Measurements from ENCODE around the gene CXCL1.

Gene CXCL1

DNA sequence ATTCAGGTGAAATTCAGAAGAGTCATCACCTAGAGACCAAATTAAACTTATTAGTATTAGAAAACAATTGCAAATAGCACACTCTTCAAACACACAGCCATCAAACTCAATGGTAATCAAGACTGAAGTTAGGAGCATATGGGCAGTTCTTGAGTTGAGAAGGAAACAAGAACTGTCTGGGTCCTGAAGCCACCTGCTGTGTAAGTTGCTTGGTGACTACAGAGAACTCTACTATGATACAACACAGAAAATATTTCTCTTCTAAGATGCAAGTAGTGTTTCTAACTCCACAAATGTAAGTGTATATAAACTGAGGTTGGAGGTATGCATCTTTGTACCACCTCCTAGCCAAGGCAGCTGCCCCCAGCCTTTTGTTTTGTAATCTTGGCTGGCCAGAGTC lies 16.4 kb upstream of the CXCL1 start:
- no peak for DNase-seq

DNA sequence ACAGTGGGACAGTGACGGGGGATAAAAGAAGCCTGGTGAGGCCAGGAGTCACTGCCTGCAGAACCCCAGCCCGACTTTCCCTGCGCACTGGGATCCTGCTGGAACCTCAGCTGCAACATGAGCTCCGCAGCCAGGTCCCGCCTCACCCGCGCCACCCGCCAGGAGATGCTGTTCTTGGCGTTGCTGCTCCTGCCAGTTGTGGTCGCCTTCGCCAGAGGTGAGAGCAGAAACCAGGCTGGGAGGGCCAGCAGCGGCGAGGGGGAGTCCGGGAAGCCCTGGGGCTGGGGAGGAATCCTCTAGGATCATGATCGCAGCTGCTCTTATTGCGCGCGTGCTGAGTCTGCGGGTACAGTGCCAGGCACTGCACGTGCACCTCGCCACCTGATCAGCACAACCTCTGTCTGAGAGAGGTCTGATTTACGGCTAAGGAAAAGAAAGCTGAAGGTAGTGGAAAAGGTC lies 15.9 kb upstream of the CXCL1 start, which contains the start of gene PF4V1:
Gene PF4V1 (plus strand): TSS at position 51 of the 459 bp plus-strand sequence. CDS start 67 bp downstream, at position 118.
- DNase-seq = no peak

DNA sequence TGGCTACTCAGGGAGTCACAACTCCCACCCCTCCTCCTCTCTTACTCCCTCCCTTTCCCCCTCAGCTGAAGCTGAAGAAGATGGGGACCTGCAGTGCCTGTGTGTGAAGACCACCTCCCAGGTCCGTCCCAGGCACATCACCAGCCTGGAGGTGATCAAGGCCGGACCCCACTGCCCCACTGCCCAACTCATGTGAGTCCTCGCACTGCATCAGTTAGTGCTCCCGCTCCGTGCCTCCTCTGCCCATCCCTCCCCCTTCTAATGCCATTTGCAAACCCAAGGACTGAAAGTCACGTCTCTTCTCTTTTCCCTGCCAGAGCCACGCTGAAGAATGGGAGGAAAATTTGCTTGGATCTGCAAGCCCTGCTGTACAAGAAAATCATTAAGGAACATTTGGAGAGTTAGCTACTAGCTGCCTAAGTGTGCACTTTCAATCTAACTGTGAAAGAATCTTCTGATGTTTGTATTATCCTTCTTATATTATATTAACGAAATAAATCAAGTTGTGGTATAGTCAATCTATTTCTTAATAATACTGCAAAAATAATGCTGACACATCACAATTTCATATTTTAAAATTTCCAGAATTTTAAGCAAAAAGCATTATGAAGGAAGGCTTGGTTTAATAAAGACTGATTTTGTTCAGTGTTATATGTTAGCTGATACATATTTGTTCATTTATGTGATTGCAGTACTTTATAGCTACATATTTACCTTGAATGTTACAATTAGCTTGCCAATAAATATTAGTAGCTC lies 15.3 kb upstream of the CXCL1 start:
- DNase-seq = no peak

DNA sequence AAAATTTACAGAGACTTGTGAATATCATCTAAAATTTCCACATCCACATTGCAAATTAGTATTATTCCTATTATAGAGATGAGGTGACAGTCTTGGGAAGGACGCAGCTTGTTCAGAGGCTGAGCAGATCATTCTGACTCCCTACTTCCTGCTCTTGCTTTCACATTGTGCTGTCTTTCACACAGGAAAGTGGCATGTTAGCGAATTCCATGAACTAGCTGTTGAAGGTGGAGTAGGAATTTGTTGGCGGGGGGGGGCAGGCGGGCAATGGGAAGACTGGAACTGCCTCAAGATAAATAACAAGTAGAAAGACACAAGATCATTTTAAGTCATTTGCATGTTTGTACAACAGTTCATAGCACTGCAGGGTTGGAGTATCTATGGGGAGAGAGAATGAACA lies 13.8 kb upstream of the CXCL1 start:
- DNase-seq = no peak

DNA sequence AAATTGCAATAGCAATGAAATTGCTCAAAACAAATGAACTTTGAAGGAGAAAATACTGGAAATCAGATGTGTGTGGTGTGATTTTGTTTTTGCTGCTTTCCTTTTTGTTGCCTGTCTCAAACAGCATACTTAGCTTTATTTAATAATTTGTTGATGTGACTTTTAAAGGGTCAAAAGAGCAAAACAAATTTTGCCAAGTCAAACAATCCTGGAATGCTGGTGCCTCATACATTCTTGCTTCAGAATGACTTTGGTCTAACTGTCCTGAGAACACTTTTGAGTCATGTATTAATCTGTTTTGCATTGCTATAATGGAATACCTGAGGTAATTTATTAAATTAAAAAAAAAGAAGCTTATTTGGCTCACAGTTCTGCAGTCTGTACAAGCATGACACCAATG lies 12.7 kb upstream of the CXCL1 start:
- DNase-seq = no peak

DNA sequence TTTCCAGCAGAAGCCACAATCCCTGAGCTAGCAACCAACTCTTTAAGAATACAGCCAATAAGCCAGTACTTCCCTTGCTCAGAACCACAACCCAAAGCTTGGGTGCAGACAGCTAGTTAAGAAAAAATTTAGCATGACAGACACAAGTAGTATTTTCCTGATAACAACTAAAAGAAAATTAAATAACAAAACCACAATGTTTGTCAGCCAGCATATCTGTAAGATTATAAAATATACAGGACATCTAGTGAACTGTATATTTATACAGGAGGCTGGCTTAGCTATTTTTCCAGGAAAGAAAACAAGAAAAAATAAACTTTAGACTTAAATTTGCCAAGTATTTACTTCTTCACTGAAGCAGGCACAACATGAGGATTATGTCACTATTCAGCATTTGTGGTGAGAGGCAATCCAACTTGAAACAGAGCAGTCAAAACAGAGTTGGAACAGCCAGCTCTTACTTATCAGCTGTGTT lies 9.5 kb upstream of the CXCL1 start:
- no peak for DNase-seq

DNA sequence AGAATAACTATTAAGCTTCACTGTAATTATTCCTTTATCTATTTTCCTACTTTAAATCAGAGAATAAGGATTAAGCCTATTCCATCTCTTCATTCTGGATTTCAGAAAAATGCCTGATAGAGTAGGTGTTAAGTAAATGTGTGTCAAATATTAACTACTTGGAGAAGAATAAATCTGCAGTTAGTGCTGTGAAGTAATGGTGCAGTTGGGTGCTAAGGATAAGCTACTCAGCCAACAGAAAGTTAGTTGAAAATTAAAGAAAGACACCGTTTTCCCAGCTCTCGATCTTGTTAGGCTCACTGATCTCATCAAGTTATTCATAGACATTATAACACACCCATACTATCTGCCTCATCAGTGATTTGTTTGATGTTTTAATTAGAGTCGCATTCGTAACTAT lies 9.0 kb upstream of the CXCL1 start:
- DNase-seq = no peak

DNA sequence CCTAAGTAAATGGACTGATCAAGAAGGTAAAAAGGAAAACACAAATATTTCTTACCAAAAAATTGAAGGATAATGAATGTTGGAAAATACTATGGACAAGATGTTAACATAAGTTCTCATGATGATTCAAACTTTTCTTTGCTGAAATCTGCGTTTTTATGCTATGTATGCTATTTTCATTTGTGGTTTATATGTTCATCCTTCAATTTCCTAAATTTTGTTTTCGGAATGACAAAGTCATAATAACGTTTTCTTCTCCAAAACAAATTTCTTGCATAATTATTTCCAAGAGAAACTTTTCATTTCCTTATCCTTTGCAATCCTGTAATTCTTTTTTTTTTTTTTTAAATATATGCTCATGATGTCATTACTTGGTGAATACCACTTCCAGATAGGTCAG lies 8.3 kb upstream of the CXCL1 start:
- DNase-seq = no peak

DNA sequence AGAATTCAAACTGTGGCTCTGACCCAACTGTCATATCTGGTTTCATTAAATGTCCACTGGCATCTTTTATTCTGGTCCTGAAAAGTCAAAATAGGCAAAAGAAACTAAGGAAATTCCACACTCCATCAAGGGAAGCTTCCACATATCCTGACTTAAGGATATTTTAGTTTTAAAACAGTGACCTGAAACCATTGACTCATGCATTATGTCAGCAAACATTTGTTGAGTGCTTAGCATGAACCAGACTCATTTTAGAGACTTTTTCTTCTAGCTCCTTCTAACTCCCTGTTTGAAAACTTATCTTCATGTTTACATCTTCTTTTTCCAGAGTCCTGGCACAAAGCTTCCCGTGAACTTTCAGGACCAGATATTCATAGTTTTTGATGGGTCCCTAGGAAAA lies 6.9 kb upstream of the CXCL1 start:
- no peak for DNase-seq

DNA sequence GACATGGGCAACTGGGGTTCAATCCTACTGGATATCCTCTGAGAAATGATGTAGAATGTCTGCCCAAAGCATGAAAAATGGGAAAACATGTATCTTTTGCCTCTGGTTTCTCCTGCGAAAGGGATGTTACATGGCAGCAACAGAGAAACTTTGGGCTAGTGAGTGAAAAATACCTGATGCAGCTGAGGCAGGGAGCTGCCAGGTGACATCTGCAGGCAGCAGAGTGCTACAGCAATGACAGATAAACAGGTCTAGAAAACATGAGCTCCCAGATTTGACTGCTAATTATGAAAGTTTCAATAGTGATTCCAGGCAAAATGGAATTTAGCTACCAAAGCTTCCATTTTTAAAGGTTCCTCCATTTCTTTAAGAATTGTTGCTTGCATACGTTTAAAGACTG lies 4.8 kb upstream of the CXCL1 start:
- no peak for DNase-seq

DNA sequence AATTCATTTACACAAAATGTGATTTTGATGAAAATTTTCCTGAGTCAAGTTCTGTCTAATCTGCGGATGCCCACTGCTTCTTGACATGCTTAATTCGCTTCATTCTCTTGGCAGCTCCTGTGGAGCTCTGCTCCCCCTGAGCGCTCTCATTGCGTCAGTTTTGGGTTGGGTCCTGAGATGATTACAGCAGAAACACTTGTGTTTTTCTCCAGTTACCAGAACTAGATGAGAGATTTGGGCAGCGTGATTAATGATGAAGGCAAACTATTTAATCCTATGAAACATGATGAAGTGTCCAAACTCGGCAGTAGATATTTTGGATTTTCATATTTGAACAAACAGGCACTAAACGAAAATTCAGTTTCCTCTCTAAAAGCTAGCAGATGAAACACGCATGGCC lies 4.2 kb upstream of the CXCL1 start:
- DNase-seq = no peak

DNA sequence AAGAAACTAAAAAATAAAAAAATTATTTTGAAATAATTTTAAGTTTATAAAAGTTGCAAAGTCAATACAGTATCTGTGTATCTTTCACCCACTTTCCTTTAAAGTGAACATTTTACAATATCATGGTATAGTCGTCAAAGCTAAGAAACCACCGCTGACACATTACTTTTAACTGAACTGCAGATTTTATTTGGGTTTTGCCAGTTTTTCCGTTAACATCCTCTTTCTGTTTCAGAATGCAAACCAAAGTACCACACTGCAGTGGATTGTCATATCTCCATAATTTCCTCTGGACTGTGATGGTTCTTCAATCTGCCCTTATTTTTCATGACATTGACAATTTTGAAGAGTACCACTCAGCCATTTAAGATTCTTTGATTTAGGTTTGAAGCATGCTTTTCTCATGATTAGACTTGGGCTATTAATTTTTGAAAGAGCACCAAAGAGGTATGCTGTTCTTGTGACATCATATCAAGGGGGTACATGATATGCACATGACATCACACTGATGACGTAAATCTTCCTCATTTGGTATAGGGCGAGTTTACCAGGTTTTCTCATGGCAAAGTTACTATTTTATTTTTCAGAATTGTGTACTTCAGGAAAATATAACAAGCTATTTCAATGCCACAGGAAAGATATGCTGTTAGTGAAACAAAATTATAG lies 3.6 kb upstream of the CXCL1 start:
- DNase-seq = no peak

DNA sequence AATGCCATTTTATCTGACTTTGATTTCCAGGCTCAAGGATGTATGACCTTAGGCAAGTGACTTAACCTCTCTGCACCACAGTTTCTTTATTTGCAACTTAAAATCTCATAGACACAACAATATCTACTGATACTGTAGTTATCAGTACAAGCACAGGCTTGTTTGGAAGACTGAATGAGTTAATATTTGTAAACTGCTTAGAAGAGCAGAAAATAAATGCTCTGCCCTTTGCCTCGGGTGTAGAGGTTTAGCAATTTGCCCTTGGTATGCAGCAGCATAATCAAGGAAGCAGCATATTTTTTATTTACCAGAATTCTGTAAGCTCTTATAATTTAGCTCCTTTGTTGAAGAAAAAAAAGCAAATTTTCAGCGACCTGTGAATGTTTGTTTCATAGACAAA lies 2.9 kb upstream of the CXCL1 start:
- DNase-seq = no peak

DNA sequence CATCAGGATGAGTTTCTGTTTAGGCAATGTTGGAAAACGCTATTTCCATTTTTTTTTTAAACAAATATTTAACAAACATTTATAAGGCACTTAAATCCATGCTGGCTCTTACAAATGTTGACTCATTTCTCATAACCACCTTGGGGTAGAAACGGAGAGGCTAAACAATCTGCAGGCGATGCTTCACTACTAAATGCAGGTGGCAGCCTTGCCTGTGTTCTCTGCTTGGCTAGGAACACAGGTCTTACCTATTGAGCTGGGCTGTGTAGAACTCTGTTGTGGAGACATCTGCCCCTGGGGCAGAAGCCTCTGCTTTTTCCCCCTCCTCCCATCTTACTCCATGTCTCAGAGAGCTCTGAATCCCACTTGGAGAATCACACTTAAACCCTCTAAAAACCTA lies 1.4 kb upstream of the CXCL1 start:
- no peak for DNase-seq

DNA sequence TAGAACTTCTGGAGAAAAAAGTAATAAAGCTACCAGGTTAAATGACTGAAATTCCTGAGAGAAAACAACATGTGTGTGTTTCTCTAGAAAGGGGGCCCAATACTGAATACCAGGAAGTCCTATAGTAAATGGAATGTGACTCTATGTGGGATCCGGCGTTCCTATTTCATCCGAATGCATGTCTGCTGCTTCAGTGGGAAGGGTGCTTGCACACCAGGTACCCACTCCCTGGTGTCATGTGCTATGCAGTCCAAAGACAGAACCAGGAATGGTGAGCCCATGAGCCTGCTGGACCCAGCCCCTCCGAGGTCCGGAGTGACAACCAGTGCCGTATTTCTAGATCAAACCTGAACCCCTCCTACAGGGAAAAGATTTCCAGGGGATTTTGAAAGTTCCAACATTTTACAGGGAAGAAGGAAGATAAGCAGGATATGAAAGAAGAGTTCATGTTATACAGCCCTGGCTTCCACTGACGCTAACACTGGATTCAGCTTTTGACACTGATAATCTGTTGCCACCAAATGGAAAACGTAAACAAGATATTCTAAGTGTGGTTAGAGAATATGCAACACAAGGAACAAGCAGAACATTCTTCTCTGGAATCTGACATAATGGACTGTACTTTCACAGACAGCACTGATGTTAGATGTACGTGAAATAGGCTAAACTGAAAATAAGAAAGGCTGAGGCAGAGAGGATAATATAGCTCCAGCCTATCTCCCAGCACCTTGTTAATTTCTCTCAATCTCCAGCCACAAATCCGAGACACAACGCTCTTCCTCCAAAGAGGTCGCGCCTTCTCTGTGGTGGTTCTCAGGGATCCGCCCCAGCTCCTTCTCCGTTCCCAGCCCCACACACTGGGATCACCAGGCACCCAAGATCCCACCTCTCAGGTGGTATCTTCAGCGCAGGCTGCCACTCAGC lies 725 bp upstream of the CXCL1 start:
- no peak for DNase-seq

DNA sequence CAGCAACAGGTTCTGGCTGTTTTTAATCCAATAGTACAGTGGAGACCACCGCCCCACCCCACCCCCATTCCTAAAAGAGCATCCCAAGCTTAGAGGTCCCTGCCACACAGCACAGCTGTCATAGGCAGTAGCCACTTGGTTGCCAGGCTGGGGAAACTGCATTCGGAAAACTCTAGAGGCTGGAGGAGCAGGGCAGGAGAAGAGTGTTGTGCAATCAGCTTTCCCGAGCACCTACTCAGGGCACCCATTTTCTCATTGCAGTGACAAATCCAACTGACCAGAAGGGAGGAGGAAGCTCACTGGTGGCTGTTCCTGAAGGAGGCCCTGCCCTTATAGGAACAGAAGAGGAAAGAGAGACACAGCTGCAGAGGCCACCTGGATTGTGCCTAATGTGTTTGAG lies 1.1 kb downstream of the CXCL1 start:
- DNase-seq = no peak

DNA sequence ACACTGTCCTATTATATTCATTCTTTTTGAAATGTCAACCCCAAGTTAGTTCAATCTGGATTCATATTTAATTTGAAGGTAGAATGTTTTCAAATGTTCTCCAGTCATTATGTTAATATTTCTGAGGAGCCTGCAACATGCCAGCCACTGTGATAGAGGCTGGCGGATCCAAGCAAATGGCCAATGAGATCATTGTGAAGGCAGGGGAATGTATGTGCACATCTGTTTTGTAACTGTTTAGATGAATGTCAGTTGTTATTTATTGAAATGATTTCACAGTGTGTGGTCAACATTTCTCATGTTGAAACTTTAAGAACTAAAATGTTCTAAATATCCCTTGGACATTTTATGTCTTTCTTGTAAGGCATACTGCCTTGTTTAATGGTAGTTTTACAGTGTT lies 1.6 kb downstream of the CXCL1 start:
- DNase-seq = no peak

DNA sequence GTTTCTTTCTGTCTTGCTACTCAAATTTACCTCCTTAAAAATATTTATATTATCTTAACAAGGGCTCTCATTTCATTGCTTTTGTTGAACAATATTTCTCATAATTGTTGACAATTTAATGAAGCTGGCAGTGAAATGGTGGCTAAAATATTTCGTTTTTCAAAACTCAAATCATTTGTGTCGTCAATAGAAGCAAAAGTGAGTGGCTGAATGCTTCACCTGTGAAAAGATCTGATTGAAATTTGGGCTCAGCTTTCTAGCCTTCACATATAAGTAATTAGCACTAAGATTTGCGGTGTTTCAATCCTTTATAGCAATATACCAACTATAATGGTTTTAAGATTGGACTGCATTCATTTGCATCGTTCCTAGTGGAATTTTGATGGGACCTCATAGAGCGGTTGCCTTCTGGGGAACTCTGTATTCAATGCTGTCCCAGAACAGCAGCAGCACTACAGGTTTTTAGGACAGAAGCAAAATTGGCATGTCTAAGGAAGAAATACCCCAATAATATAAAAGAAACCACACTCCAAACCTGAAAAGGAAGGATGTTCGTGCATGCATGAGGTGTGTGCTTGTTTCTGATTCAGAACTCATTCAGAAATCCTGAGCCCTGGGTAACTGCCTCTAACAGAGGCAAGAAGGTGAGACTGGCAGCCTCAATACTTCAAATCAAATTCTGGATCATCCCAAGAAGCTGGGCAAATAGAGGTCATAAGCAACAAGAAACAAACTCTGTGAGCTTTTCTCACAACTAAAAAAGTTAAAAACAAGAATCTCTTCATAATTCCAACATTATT lies 2.5 kb downstream of the CXCL1 start:
- DNase-seq = no peak

DNA sequence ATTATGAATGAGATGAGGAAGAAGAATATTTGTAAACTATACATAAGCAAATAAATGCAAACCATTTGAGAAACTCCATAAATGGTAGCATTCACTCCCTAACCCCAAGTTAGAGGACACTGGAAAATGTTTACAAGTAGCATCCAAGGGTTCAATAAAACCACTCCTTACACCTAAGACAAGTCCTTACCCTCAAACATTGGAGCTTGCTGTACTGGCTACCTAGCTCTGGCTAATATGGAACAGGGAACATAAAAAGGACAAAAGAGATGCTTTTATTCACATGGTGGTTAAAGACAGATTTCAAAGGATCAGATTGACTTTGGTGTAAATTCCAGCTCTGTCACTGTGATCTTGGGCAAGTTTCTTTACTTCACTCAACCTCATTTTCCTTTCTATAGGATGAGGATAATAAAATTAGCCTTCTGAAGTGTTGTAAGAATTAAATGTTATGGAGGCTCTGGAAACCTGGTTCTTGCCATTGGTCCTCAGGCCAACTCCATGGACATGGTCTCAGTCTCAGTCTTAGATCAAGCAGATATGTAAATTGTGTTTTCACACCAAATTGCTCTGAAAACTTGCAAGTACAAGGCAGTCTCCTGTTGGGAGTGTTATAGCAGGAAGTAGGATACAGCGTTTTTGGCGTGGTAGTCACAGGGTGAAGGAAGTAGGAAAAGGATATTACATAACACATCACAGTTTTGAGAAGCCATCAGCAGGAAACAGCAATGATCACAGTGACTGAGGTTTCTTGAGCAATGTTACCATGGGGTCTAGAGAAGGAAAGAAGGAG lies 3.3 kb downstream of the CXCL1 start:
- no peak for DNase-seq

DNA sequence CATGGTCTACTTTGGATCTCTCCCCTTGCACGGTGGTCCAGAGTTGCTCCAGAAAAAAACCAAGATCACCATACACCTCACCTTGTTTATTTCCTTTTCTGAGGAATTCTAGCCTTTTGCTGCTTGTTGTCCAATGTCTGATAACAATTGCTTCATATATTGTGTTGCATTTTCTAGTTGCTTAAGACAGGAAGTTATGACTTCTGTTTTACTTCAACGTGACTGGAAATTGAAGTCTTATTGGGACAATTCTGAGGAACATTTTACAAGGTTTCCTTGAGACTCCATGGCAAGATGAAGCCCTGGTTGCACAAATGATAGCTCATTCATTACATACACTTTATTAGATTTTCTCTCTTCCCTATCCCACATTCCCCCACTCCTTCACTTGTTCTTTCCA lies 5.2 kb downstream of the CXCL1 start:
- no peak for DNase-seq

DNA sequence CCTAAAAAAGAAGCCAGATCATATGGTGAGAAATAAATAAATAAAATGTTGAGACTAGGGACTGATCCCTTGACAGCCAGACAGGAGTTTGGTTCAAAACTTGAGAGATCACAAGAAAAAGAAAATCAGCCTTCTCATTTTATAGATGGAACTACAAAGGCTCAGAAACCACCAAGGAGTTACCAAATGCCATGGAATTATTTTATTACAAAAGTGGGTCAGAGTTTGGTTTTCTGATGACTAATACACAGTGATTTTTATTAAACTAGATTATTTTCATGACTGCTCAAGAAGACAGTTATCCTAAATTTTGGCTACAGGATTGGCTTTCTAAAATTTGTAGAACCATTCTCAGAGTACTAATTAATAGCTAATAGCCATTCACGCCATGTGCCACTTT lies 6.2 kb downstream of the CXCL1 start:
- no peak for DNase-seq

DNA sequence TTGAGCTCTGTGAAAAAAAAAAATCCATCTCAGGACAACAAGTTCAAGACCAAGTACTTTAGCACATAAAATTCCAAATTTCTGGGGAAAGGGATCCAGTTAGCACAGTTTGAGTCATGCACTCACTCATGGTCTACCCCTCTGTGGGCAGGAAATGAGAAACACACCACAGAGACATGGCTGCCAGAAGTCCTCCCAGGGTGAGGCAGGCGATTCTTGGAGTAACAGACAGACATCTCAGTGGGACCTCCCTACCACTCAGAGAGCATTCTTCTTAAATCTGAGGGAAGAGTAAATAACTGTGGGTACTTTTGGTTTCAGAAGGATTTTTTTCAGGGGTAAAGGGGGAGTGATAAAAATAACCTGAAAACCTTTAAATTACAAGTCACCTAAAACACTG lies 14.1 kb downstream of the CXCL1 start:
- no peak for DNase-seq

All from CD4-positive, alpha-beta T cell treated with Interleukin-17A for 4 hours (primary cell).